HG03066 (cell line): ENCODE data around the gene FGF12.

Source experiments
- ATAC-seq: cut with Tn5 transposase; IDR thresholded peaks from one replicate; pipeline ENCODE4 v1.9.1; 2021; ENCODE audit warnings: low read depth; ENCODE audit not compliant: unreplicated experiment

FGF12 gene

DNA sequence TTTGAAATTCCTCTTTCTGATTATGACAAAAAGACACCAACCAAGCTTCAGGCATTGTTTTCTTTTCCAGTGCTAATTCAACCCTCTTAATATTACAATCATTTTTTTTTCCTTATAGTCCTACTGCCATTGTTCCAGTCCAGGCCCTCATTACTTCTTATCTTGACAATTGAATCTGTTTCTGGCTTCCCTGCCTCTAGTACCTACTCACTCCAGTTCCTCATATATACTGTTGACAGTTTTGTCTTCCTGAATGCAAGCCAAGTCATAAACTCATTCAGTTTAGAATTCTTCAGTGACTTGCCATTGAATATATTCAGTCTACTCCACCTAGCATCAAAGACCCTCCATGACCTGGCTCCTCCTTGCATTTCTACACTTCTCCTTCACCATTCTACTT is 507.4 kb downstream of the FGF12 start:
- no peak for ATAC-seq

DNA sequence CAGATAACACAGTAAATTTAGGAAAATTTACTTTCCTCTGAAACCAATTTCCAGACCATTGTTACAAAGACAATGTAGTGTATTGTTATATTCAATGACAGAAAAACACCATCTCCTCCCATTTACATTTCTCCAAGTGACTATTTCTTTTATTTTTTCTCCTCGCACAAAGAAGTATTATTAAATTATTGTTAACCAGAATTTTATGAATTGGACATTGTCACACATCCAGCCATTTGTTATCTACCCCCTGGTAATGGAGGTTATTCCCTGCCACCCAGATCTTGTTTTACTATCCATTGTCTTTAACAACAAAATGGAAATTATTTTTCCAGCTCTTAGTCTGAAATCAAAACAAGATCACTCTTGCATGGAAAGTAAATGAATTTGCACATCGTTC is 511.3 kb downstream of the FGF12 start:
- no peak for ATAC-seq

DNA sequence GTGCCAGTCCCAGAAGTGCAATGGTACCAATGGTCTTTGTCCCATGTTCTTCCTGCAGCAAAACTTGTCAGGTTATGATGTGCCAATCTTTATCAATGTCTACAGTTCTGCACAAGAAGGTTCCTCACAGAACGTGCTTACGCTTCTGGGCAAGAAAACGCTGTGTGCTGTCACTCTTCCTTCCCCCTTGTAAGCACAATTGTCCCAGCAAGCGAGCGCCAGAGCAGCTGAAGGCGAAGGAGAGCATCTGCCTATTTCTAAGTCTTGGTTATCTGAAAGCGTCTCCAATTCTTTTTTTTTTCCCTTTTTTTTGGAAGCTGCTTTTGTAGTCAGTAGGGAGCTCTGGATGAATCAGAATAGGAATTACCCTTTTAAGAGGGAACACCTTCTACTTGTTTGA is 514.4 kb downstream of the FGF12 start:
- no peak for ATAC-seq

DNA sequence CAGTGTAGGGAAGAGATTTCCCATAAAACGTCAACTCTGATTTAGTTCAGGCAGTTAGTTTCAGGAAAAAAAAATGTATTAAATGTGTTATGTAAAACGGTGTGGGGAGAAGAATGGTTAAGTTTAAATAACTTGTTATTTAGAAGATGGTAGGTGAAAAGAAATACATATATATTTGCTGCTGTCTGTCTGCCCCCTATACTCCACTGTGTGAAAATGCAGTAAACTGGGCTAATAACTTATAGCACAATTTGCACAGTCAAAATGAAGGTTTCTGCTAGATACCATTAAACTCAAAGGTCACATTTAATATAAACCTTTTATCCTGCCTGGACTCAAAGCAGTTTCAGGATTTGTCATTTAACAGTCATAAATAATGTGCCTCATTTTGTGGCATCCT is 515.0 kb downstream of the FGF12 start:
- ATAC-seq = peak; percentile 77

DNA sequence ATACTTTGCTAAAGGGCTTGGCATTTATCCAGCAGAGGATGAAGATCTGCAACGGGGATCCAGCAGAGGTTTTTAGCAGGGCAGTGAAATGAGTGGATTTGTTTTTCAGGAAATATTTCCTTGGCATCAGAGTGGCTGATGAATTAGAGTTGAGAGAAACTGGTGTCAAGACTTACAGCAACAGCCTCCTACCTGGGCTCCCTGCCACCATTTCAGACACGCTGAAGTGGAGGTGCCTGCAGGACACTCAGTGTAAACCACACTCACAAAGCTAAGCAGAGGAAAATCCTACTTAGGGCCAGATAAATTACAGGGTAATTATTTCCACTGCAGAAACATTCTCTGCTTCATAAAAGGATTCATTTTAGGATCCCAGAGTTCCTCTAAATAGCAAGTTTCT is 519.7 kb downstream of the FGF12 start:
- no peak for ATAC-seq

DNA sequence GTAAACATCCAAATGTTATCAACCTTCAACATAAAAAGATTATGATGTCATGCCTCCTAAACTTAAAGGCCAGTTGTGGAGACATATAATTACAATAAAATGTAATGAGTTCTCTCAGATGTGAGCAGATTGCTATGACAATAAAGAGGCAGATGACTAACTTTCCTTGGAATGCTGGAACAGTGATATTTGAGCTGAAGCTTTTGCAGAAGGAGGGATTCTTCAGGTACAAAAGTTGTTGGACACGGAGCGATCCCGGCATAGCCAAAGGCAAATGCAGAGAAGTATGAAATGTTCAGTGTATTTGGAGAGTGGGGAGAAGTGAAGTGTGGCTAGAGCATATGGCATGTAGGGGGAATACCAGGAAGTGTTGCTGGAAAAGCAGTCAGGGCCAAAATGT is 520.1 kb downstream of the FGF12 start:
- ATAC-seq = no peak

DNA sequence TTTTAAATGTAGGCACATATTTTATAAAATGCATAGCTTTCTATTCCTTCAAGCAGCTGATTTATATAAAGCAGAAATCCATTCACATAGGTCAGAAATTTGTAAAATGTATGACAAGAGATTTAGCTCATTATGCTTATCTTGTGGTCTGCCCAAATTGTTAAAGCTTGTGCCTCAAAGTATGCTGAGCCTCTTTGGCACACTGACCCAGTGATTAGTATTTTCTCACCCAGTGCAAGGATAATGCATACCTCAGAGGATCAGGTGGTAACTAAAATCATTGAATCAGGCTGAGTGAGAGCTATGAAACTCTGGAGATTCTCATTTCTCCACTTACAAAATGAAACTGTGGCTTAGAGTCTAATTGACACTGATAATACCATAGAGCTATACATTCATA is 533.3 kb downstream of the FGF12 start:
- no peak for ATAC-seq

DNA sequence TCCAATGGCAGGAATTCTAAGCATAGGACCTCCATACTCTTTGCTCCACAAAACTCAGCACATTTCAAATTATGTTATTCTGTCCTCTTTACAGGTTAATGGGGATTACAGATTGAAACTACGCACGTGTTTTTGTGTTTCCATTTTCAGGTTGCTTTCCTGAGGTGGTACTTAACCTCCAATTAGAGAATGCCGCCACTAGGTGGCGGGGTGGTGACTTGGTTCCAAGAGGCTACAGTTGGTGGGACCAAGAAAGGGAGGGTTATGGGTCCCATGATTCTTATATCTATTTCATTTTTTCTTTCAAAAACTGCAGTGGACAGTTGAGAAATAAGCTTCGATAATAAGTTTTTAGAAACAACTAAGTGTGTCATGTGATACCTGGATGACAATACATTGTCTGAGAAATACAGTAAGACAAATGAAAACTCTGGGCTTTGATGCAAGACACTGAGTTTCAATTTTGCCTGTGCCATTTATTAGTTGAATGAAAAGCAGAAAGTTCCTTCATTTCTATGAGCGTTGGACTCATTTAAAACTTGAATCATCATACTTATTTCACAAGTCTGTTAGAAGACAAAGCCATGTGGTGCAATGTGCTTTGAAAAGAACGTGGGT is 539.0 kb downstream of the FGF12 start:
- ATAC-seq = peak; percentile 84

DNA sequence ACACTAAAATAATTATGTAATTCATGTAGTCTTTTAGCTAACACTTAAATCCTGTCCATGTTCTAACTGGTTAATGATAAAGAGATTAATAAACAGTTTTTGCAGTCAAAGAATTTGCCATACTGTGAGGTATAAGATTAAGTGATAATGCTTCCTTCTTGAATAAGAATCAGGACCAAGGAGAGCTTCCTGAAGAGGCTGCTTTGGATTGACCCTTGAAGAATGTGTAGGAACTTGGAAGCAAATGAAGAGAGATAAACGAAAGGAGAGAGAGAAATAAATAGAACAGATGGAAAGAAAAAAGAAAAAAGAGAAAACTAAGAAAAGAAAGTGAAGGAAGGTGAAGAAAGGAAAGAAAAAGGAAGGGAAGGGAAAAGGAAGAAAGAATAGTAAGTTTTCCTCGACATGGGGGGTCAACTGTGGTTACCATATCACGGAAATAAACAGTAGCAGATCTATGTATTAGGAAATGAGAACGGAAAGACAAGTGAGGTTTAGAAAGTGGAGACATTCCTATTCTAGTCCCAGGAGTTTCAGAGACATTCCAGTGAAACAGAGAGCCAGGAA is 539.8 kb downstream of the FGF12 start:
- ATAC-seq = no peak

DNA sequence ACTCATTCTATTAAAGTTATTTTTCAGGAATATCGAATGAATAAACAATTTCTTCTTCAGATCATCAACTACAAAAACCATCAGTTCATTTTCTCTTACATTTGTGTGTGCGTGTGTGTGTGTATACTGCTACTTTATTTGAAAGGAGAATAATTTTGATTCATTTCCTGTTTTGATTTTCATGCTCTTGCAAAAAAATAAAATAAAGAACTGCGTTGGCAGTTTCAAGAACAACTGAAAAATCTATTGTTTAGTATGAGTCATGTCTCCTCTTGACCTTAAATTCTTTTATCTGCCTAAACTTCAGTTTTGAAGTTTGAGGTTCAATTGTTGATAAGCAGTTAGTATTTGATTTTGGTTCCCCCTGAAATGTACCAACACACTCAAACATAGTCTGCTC is 540.8 kb downstream of the FGF12 start:
- no peak for ATAC-seq

DNA sequence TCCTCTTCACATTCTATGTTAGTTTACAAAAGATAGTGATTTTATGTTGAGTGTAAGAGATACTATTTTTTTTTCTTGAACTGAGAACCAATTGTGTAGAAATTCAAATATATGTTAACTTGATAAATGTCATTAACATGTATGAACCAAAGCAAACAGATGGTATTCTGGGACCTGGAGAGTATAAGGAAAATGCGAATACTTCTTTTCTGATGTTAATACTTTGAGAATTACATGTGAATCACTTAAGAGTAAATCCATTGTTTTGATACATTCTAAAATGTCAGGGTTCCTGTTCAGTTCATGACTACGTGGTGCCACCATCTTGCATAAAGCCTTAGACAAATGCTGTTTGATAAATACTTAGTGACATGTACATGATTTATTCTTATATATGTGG is 541.3 kb downstream of the FGF12 start:
- no peak for ATAC-seq

DNA sequence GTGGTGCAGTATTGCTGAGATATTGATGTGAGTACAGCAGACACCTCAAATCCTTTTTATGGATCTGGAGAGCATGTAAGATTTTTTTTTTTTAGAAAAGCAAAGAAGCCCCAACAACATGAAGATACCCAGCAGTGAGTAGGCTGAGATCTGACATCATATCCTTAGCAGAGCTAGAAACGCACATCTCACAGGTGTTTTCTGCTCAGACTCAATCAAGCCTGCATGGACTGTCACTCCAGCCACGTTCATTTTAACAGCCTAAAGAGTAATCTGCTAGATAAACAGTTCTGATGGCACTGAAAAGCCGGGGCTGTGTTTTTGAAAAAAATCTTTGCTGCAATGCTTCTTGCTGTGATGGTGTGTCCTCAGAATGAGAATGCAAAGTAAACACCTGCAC is 544.2 kb downstream of the FGF12 start:
- no peak for ATAC-seq

DNA sequence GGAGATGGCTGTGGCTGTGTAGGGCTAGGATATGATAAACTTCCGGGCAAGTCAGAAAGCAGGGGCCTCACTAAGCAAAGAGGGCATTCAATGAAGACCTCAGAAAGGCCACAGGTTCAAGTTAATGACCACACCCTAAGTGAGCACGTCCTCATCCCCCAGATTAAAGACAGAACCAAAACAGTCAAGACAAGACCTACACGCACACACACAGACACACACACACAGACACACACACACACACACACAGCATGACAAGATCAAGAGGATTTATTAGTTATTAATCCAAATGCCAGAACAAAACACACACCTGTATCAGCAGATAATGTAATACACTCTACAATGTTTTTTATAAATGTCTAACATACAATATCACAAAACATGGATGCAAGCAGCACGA is 546.2 kb downstream of the FGF12 start:
- no peak for ATAC-seq

DNA sequence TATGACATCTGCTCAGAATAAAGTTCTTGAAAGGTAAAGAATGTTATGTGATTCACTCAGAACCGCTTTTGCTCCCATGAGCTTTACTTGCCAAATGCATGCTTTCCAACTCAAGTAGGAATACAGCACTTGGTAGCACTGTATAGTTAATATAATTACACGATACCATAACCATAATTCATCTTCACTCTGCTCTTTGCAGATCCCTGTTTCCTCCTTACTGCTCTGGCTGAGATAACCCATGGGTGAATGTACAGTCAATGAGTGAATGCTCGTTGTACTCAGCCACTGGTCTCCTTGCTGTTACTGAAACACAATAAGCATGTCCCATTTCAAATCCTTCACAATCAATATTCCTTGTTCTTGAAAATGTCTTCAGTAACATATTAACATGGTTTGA is 550.0 kb downstream of the FGF12 start:
- ATAC-seq = no peak

DNA sequence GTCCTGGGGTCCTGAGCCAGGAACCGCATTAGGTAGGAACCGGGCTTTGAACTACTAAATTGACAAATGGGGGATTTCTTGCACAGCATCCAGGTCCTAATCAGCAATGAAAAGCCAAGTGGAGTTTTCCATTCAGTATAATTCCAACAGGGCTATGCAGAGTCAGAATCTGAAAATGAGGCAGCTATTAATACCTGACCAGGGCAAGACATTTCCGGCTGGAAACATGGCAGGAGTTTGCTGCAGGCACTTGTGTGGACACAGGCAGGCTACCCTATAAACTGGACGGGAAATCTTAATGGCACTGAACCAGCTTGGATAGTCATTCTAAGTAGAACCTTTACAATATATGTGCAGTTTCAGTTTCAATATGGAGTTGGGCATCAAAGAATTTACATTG is 553.1 kb downstream of the FGF12 start:
- no peak for ATAC-seq

DNA sequence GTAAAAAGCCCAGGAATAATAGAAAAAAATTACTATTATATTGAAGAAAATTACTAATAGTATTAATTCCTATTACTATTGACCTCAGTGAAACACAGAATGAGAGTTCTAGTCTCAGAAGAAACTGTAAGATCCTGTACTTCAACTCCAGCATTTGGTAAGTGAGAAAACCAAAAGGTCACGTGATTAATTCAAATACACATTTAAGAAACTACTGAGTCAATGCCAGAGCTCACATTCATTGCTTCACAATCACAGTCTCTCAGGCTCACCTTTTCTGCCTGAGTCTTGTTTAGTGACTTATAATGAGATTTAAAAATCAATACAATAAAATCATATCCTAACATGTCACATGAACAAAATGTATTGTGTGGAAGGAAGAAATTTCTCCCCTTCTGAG is 556.1 kb downstream of the FGF12 start:
- no peak for ATAC-seq

DNA sequence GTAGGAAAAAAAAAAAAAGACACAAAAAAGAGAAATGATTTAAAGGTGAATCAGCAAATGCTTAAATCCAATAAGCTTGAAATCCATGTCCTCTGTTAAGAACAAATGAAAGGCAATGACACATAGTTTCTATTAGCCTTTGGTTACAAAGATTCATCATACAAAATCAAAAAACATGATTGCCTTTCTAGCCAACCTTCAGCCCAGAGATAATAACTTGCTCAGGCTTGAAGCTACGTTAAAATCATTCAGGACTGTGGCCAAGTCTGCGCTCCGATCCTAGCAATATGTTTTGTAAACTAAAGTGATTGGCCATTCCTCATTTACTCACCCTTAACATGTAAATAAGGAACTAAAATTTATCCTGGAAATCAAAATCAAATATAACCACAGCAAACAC is 556.7 kb downstream of the FGF12 start:
- no peak for ATAC-seq

DNA sequence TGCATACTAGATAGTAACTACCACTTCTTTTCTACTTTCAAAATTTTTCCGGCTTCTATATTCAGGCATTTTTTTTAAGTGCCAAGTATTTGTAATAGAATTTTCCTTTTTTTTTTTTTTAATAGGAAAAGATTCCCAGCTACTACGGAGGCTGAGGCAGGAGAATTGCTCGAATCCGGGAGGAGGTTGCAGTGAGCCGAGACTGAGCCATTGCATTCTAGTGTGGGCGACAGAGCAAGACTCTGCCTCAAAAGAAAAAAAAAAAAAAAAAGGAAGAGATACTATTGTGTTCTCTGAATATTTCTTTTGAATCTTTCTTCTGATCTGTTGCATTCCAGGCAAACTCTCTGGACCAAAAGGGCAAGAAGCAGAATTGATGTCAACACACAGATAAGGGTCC is 557.3 kb downstream of the FGF12 start:
- ATAC-seq = no peak

DNA sequence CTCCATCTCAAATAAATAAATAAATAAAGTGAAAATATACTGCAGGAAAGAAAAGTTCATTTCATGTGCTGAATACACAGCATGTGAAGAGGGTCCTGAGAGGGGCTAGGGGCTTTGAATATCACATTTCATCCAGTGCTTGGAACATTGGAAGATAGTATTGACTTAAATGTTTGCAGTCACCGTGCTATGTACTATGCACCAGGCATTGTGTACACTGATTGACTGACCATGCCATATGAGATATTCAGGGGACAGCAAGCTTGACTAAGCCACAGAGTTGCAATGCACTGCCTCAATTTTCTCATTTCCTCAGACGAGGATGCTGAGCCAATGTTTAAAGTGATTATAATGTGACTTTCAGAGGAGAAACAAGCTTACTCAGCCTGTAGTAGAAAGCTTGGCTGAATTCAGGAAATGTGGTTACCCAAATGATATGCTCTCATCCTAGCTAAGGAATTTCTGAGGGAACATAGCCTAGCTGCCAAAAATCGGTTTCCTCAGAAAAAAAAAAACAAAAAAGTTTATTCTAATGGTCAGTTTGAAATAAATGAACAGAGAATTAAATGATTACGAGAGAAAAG is 557.9 kb downstream of the FGF12 start:
- ATAC-seq = no peak

DNA sequence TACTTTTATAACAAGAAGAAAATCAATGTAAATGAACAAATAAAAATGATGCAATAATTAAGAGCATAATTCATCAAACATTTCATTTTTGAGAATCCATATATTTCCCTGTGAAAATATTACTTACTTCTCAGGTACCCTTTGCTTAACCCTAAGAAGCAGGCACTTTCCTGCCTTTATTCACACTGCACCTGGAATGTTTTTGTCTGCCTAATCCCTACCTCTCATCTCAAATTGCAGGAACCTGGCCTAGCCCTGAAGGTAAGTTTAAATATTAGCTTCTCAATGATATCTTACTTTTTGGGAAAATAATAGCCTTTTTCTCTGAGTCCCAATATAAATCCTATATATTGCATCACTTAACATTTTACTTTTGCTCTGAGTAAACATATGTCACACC is 559.1 kb downstream of the FGF12 start:
- ATAC-seq = no peak

DNA sequence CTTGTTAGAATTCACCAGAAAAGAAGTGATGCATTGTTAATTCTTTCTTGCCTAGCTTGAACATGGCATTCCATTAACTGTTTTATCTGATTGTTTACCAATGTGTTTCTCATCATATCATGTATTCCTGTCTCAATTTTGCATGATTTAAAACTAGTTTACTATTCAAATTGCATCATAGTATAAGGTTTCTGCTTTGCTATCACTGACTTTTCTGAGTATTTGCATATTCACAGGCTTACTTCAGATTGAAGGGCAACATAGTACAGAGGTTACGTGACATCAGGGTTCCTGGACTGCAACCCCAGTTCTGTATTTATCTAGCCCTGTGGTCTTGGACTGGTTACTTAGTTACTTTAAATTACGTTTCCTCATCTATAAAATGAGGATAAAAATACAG is 561.8 kb downstream of the FGF12 start:
- no peak for ATAC-seq

DNA sequence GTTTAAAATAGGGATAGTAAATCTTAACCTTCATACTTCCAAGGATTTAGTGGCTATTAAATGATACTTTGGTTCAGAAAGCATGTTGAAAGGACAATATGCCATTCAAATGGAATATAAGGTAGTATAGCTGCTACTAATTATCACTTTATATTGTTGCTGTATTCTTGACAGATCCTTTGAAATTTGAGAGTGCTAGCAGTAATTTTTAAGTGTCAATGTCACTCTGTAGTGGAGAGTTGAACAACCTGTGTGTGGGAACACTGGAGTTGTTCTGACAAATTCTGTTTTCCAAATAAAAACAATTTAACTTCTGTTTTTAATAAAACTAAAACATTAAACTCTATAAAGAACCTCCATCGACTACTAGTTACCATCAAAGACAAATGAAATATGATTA is 565.7 kb downstream of the FGF12 start:
- ATAC-seq = no peak

DNA sequence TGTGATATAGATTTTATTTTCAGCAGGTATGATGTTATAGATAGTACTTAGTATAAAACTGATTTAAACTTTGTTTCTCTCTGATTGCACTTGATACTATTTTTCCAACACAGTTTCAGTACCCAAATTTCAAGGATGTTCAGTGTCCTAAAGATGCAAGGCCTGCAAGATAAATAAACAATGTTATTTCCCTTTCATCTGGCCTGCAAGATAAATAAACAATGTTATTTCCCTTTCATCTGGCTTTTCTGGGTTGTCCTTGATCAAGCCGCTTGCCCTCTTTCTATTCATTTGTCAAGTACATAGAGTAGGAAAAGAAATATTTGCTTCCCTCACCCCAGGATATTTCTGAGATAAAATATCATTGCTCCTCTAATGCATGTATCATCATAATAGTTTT is 571.0 kb downstream of the FGF12 start:
- ATAC-seq = no peak
